Measurements from ENCODE around the gene SPATA25. TPM values are rescaled to one million over a fixed set of nuclear protein-coding genes. Genes with fewer than 3 reads are reported as not detected.

Gene SPATA25
- total and polyA plus RNA-seq, 2 donors (not counting 3 experiments of a cell fraction or from before 2014, with no cell fraction given): 0.69 to 1.3 TPM

DNA sequence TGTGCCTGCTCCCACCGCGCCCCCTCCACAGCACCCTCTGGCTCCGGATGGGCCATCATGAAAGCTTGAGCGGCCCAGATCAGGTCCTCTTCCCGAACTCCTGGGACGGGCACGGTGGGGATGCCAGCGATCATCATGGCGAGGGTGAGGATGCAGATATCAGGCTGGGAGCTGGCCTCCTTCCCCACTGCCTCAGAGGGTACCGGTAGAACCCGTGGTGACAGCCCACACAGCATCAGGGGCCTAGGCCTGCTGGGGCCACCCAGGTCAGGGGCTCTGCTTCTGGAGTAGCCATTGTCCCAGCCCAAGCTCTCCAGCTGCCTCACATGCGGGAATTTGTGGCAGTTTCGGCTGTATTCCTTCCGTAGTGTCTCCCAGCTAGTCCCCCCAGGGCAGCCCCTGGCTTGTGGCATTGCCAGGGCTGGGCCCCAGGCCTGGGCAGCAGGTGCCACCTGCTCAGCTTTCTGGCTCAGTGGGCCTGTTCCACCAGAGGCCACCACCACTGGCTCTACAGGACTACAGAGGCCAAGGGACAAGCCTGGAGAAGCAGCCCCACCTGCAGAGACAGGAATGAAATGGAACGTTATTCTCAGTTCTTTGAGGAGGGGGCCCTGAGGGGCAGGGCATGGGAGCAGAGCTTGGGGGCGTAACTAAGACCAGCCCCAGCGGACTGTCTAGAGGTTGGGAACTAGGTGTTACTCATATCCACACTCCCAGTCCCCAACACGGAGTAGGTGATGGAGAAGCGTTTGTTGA, 654 bp downstream of the SPATA25 start:
- Histone ChIP-seq H3K79me2 (ENCODE audit: control insufficient read depth, insufficient read depth, low read length) (peaks cover 18% of the 10 kb centered on the region), H3K9ac (replicated peaks; ENCODE audit: extremely low read depth, insufficient read depth, low read length) (no peak overlapping the region), H3K9me1 (replicated peaks; ENCODE audit: control insufficient read depth, extremely low read depth, insufficient read depth, low read length) (no peaks in the 10 kb centered on the region), H3K27ac (ENCODE audit: insufficient read depth, low read depth, low read length) (no peak overlapping the region), H3K4me2 (ENCODE audit: insufficient read depth, low read length) (no peak overlapping the region), H3K9me3 (replicated peaks; ENCODE audit: control insufficient read depth, insufficient read depth, low read length) (no peaks in the 10 kb centered on the region), H3K4me3 (replicated peaks in 1 of 3; ENCODE audit: insufficient read depth in 1 of 3, low read depth in 1 of 3, low read length in 3 of 3) (no peak overlapping the region), H3K36me3 (ENCODE audit: control insufficient read depth in 2 of 2, extremely low read depth in 1 of 2, insufficient read depth in 2 of 2, low read length in 2 of 2) (peaks cover 4 to 17% of the 10 kb centered on the region in 2 experiments), H4K20me1 (replicated peaks; ENCODE audit: control insufficient read depth, extremely low read depth, insufficient read depth, low read length) (no peaks in the 10 kb centered on the region), H3K27me3 (ENCODE audit: control insufficient read depth in 2 of 2, insufficient read depth in 2 of 2, low read length in 2 of 2) (no peaks in the 10 kb centered on the region), H3K4me1 (ENCODE audit: control insufficient read depth, extremely low read depth, insufficient read depth, low read length) (peaks cover 19% of the 10 kb centered on the region), H2AFZ (ENCODE audit: low read depth, low read length) (no peak overlapping the region)
- no peak for FAIRE-seq
- TF ChIP-seq FOS (IDR thresholded peaks at IDR 0.05; ENCODE audit: borderline replicate concordance, insufficient read depth, low read length) (no peak), JUN (IDR thresholded peaks at IDR 0.05; ENCODE audit: borderline replicate concordance, insufficient read depth, insufficient read length, low read depth) (no peak), MYC (IDR thresholded peaks at IDR 0.05; ENCODE audit: low read depth, low read length) (no peak), GATA2 (IDR thresholded peaks at IDR 0.05; ENCODE audit: insufficient read depth, insufficient read length, low read depth, low read length) (no peak), POLR2A (IDR thresholded peaks at IDR 0.05; ENCODE audit: low read depth, low read length) (no peak), EZH2 (IDR thresholded peaks at IDR 0.05; ENCODE audit: borderline replicate concordance, low read depth, low read length, severe bottlenecking) (no peak), POLR2AphosphoS5 (IDR thresholded peaks at IDR 0.05; ENCODE audit: insufficient read depth, low read depth, low read length) (no peak)
- TF ChIP-seq, protein P1, sequence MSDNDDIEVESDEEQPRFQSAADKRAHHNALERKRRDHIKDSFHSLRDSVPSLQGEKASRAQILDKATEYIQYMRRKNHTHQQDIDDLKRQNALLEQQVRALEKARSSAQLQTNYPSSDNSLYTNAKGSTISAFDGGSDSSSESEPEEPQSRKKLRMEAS (IDR thresholded peaks at IDR 0.05; ENCODE audit: insufficient read depth, insufficient read length): no peak
- TF ChIP-seq, protein P2, sequence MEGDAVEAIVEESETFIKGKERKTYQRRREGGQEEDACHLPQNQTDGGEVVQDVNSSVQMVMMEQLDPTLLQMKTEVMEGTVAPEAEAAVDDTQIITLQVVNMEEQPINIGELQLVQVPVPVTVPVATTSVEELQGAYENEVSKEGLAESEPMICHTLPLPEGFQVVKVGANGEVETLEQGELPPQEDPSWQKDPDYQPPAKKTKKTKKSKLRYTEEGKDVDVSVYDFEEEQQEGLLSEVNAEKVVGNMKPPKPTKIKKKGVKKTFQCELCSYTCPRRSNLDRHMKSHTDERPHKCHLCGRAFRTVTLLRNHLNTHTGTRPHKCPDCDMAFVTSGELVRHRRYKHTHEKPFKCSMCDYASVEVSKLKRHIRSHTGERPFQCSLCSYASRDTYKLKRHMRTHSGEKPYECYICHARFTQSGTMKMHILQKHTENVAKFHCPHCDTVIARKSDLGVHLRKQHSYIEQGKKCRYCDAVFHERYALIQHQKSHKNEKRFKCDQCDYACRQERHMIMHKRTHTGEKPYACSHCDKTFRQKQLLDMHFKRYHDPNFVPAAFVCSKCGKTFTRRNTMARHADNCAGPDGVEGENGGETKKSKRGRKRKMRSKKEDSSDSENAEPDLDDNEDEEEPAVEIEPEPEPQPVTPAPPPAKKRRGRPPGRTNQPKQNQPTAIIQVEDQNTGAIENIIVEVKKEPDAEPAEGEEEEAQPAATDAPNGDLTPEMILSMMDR (IDR thresholded peaks at IDR 0.05; ENCODE audit: extremely low read depth in 1 of 2, insufficient read depth in 1 of 2, low read depth in 1 of 2, low read length in 2 of 2): no peak
- DNase-seq (ENCODE audit: low read depth, low spot score): no peak
- intact Hi-C loops (cut with micrococcal nuclease): no loop called here
- POLR2A ChIA-PET: no interaction called here
- BruUV-seq (replicated peaks): no TSS peak
- dilution Hi-C loops (cut with MboI; ENCODE audit: extremely low pct_ligation_motif_present, low sequenced_read_pairs): no loop called here
- CTCF ChIA-PET: interaction anchor here (1.5 kb wide), 1 partner anchor 63 kb away, joined by 4 read pairs; no protein-coding TSS in a partner anchor
